Spleen (tissue), 11 donors: ENCODE results near the gene DEPDC5. TPM values are rescaled to one million over a fixed set of nuclear protein-coding genes. Genes with fewer than 3 reads are reported as not detected.

Experiments
- DNase-seq: peaks from one replicate; pipeline ENCODE4 v3.0.0-alpha.2; 2020
- H3K27ac ChIP-seq, 8 donors: fragments of 200-600 bp; sonication (generic) in 7 of 8; 1 replicate in 4 of 8; 2 replicates in 4 of 8; pipeline versions ENCODE4 v1.5.0 to v1.8.0; 2016 to 2021; ENCODE audit warnings: inconsistent platforms in 4 of 8, mild to moderate bottlenecking in 4 of 8, moderate library complexity in 1 of 8
- H3K27me3 ChIP-seq, 7 donors: fragments of 200-600 bp; sonication (generic) in 6 of 7; replicated peaks in 1 of 7; 1 replicate in 4 of 7; 2 replicates in 3 of 7; pipeline versions ENCODE4 v1.5.0 to v1.8.0; 2016 to 2021; ENCODE audit warnings: inconsistent platforms in 3 of 7, mild to moderate bottlenecking in 1 of 7
- H3K36me3 ChIP-seq, 6 donors: fragments of 200-600 bp; sonication (generic) in 5 of 6; 1 replicate in 4 of 6; 2 replicates in 2 of 6; pipeline versions ENCODE4 v1.5.0 to v1.8.0; 2016 to 2021; ENCODE audit warnings: inconsistent platforms in 2 of 6
- H3K4me1 ChIP-seq, 6 donors: fragments of 200-600 bp; sonication (generic) in 5 of 6; 1 replicate in 3 of 6; 2 replicates in 3 of 6; pipeline versions ENCODE4 v1.5.0 to v1.8.0; 2016 to 2021; ENCODE audit warnings: inconsistent platforms in 3 of 6
- H3K4me3 ChIP-seq, 8 donors: fragments of 200-600 bp; sonication (generic) in 7 of 8; 1 replicate in 4 of 8; 2 replicates in 4 of 8; pipeline versions ENCODE4 v1.5.0 to v1.8.0; 2016 to 2021; ENCODE audit warnings: inconsistent platforms in 4 of 8, mild to moderate bottlenecking in 4 of 8, moderate library complexity in 2 of 8
- H3K9me3 ChIP-seq, 8 donors: fragments of 200-600 bp; sonication (generic) in 7 of 8; 1 replicate in 4 of 8; 2 replicates in 4 of 8; pipeline versions ENCODE4 v1.5.0 to v1.8.0; 2016 to 2021; ENCODE audit warnings: inconsistent platforms in 4 of 8
- POLR2A ChIP-seq, 3 donors: fragments of 450-650 bp; IDR thresholded peaks; one replicate each; pipeline ENCODE4 v1.5.1; 2017; ENCODE audit warnings: antibody characterized with exemption in 3 of 3, mild to moderate bottlenecking in 1 of 3
- POLR2AphosphoS5 ChIP-seq, 3 donors: sonication (generic); formaldehyde crosslinking; IDR thresholded peaks; one replicate each; pipeline ENCODE4 v1.5.1; 2017; ENCODE audit warnings: antibody characterized with exemption in 3 of 3
- WGBS, 5 donors: extraction: QIAGEN DNeasy Blood & Tissue Kit in 3 of 5; methylation state at CpG; one replicate each; pipeline versions ENCODE4 v1.1.5 to v1.1.7; 2013 to 2018; 5-methylcytosine and 5-hydroxymethylcytosine counted together
- intact Hi-C: fragments of 100-400 bp; cut with DNase I; formaldehyde crosslinking; loops from one replicate; pipeline ENCODE4 v1.15.0; 2023; ENCODE audit warnings: low total_unique reads
- polyA plus RNA-seq, 3 donors: library from polyadenylated mRNA; stranded (reverse); fragments of 200-250 nt; gene quantifications; one replicate each; pipeline ENCODE4 v1.2.1, GENCODE V29; 2013
- total RNA-seq, 7 donors: library from RNA; depleted of rRNA in 3 of 7; stranded (reverse); fragments of >200 nt in 3 of 7; fragmentation: NEBNext Ultra II Directional in 4 of 7; extraction: Animal tissue kit (Norgen Biotek cat#: 25700) in 4 of 7; gene quantifications; one replicate each; pipeline versions ENCODE4 v1.1.0 to v1.2.1, GENCODE V29; 2016 to 2021
- TF ChIP-seq, protein P1 (sequence below), 11 experiments: fragments of 200-600 bp in 7 of 11; fragments of 450-650 bp in 4 of 11; sonication (generic) in 4 of 11; IDR thresholded peaks in 8 of 11; conservative IDR thresholded peaks in 3 of 11; 1 replicate in 7 of 11; 2 replicates in 4 of 11; pipeline versions ENCODE4 v1.4.0 to v1.8.0; 2016 to 2021; ENCODE audit warnings: antibody characterized with exemption in 11 of 11, inconsistent platforms in 4 of 11, mild to moderate bottlenecking in 1 of 11
- donor health status: healthy with polysubstance abuse.
- donor health status: DM: no; HTN: no; CAD: no; lungs with moderate emphysema.
- donor health status: DM: no; HTN: no; CAD: no.
- donor health status: Bipolar disorder and iron deficiency.
- donor health status: healthy.
- donor health status: DM: no; HTN: no; CAD: no.
- donor health status: DM: yes; HTN: yes; CAD: no.

Gene DEPDC5
- total and polyA plus RNA-seq, 10 donors: 9.6 to 64.6 (median 44.3) TPM

DNA sequence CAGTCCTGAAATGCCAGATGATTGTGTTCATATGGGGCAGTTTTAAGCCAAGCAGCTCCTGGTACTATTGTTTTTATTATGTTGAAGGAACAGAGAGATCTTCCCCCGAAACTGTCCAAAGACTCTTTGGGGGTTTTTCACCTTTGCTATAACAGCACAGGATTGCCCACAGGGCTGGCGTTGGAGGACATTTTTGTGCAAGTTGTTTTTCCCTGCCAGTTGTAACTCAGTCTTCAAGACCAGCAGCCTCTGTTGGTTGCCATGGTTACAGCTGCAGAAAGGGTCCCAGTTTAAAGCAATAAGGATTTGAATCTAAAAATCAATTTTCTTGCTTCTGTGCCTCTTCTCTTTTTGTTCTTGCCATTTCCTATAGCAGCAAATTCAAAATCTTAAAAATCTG, 145.1 kb downstream of the DEPDC5 start:
- 84 to 98% (median 95%) methylated on average over 2 of the region's 2 CpGs for WGBS, 5 donors
- intact Hi-C loops: no loop called here
- Histone ChIP-seq H3K9me3 (no peaks in the 10 kb centered on the region), H3K27ac (no peak overlapping the region), H3K36me3 (peaks cover 3 to 96% (median 60%) of the 10 kb centered on the region in 6 donors), H3K27me3 (no peaks in the 10 kb centered on the region), H3K4me3 (no peak overlapping the region), H3K4me1 (no peaks in the 10 kb centered on the region)
- DNase-seq: peak; percentile 6
- TF ChIP-seq POLR2A (IDR thresholded peaks at IDR 0.05): no peak
- TF ChIP-seq, protein P1, sequence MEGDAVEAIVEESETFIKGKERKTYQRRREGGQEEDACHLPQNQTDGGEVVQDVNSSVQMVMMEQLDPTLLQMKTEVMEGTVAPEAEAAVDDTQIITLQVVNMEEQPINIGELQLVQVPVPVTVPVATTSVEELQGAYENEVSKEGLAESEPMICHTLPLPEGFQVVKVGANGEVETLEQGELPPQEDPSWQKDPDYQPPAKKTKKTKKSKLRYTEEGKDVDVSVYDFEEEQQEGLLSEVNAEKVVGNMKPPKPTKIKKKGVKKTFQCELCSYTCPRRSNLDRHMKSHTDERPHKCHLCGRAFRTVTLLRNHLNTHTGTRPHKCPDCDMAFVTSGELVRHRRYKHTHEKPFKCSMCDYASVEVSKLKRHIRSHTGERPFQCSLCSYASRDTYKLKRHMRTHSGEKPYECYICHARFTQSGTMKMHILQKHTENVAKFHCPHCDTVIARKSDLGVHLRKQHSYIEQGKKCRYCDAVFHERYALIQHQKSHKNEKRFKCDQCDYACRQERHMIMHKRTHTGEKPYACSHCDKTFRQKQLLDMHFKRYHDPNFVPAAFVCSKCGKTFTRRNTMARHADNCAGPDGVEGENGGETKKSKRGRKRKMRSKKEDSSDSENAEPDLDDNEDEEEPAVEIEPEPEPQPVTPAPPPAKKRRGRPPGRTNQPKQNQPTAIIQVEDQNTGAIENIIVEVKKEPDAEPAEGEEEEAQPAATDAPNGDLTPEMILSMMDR (IDR thresholded peaks at IDR 0.05 in 8 of 11, conservative IDR thresholded peaks at IDR 0.05 in 3 of 11): no peak
- TF ChIP-seq POLR2AphosphoS5 (IDR thresholded peaks at IDR 0.05): no peak

DNA sequence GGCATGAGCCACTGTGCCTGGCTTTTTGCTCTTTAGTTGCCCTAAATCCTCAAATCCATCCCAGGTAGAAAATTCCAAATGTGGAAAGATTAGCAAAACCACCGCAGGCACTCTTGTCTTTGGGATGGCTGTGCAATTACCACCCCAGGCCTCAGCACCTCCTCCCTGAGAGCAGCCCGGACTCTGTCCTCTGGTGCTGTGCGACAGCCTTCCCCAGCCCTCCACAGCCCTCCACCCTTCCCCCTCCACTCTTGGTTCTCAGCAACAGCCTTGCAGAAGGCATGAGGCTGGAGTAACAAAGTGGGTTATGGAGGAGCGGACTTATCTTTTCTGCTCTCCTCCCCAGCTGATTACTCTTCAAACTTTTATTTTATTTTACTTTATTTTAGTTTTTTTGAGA, 145.8 kb downstream of the DEPDC5 start:
- no peaks in the 10 kb centered on the region for H3K27me3 ChIP-seq
- H3K36me3 ChIP-seq: peaks cover 3 to 96% (median 60%) of the 10 kb centered on the region in 6 donors
- H3K4me1 ChIP-seq: no peaks in the 10 kb centered on the region
- no peak for TF ChIP-seq POLR2A (IDR thresholded peaks at IDR 0.05)
- TF ChIP-seq, protein P1 (IDR thresholded peaks at IDR 0.05 in 8 of 11, conservative IDR thresholded peaks at IDR 0.05 in 3 of 11): no peak
- TF ChIP-seq POLR2AphosphoS5 (IDR thresholded peaks at IDR 0.05): no peak
- WGBS, 5 donors: 87 to 99% (median 95%) methylated on average over 4 of the region's 4 CpGs
- H3K27ac ChIP-seq: no peak overlapping the region
- H3K4me3 ChIP-seq: no peak overlapping the region
- DNase-seq: peak; percentile 25
- H3K9me3 ChIP-seq: no peaks in the 10 kb centered on the region
- intact Hi-C loops: no loop called here

DNA sequence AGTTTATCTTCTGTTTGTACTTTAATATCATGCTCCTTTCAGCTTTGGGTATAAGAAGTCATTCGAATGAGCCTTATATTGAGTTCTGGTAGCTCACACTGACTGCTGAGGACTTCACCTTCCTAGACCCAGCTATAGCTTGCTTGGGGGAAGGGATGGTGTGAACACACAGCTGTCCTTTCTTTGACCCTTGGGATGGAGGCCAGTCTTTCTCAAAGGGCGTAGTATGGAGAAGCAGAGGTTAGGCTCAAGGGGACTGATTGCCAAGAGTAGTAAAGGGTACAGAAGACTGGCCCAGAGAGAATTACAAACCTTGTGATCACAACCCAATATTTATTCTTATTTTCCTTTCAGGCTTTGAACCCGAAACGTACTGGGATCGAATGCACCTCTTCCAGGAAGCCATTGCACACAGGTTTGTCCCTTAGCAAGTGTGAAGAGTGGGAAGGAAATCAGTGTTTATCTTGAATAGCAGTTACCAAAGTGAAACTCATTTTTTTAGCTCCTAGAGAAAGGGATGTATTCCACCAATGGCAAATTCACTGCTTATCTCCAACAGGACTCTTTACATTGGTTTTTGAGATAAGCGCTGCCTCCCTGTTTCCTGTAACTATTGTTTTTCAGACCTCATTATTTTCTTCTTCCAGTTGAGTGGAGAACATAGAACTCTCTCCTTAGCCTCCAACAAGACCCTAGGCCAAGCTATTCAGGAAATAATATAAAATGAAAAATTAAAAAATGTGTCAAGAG, 147.7 kb downstream of the DEPDC5 start:
- WGBS, 5 donors: 76 to 85% (median 84%) methylated on average over 6 of the region's 6 CpGs
- DNase-seq: no peak

DNA sequence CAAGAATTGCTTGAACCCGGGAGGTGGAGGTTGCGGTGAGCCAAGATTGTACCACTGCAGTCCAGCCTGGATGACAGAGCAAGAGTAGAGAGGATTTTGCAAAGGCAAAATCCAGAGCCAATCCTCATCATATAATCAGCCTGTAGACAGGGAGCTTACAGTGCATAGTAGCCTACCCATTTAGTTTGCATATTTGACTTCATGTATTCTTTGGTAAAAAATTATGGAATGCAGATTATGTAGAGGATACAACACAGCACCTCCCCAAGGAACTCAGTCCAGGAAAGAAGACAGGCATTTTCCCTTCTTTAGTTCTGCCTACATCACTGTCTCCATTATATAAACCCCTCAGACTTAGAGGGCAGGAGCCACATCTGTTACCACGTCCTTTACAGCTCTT, 150.8 kb downstream of the DEPDC5 start:
- 95 to 98% (median 97%) methylated on average over 3 of the region's 3 CpGs for WGBS, 5 donors
- intact Hi-C loops: no loop called here

More for the DNA sequence above, 147.7 kb downstream of the DEPDC5 start:
- no peak overlapping the region for H3K4me3 ChIP-seq
- no peaks in the 10 kb centered on the region for H3K27me3 ChIP-seq
- H3K36me3 ChIP-seq: peaks cover 3 to 96% (median 61%) of the 10 kb centered on the region in 6 donors
- H3K27ac ChIP-seq: no peak overlapping the region
- intact Hi-C loops: no loop called here
- no peaks in the 10 kb centered on the region for H3K4me1 ChIP-seq
- TF ChIP-seq, protein P1 (IDR thresholded peaks at IDR 0.05 in 8 of 11, conservative IDR thresholded peaks at IDR 0.05 in 3 of 11): no peak
- no peak for TF ChIP-seq POLR2A (IDR thresholded peaks at IDR 0.05)
- H3K9me3 ChIP-seq: no peaks in the 10 kb centered on the region

More for the DNA sequence above, 150.8 kb downstream of the DEPDC5 start:
- DNase-seq: no peak
- Histone ChIP-seq H3K9me3 (no peaks in the 10 kb centered on the region), H3K27me3 (no peaks in the 10 kb centered on the region), H3K36me3 (peaks cover 3 to 96% (median 52%) of the 10 kb centered on the region in 6 donors), H3K4me1 (no peaks in the 10 kb centered on the region), H3K4me3 (no peak overlapping the region), H3K27ac (no peak overlapping the region)
- TF ChIP-seq, protein P1 (IDR thresholded peaks at IDR 0.05 in 8 of 11, conservative IDR thresholded peaks at IDR 0.05 in 3 of 11): no peak
- TF ChIP-seq POLR2A (IDR thresholded peaks at IDR 0.05) (no peak), POLR2AphosphoS5 (IDR thresholded peaks at IDR 0.05) (no peak)
